Gastrocnemius medialis (tissue), 4 donors: ENCODE measurements around the gene ALX4. TPM values are rescaled to one million over a fixed set of nuclear protein-coding genes. Genes with fewer than 3 reads are reported as not detected.

Experiments
- ATAC-seq, 2 donors: fragments of 150-250 bp; one replicate each; pipeline ENCODE4 v1.9.1; 2016
- DNase-seq, 2 donors: peaks; one replicate each; pipeline ENCODE4 v3.0.0-alpha.2; 2019
- H3K27ac ChIP-seq, 4 donors: fragments of 200-600 bp; sonication (generic); 1 replicate in 1 of 4; 2 replicates in 3 of 4; pipeline ENCODE4 v1.5.1; 2016 to 2018; ENCODE audit warnings: mild to moderate bottlenecking in 2 of 4, moderate library complexity in 1 of 4
- H3K27me3 ChIP-seq, 3 donors: fragments of 200-600 bp; sonication (generic) in 2 of 3; 1 replicate in 1 of 3; 2 replicates in 2 of 3; pipeline versions ENCODE4 v1.5.1 to v1.6.0; 2016 to 2019; ENCODE audit warnings: mild to moderate bottlenecking in 1 of 3, moderate library complexity in 1 of 3
- H3K36me3 ChIP-seq, 2 donors: fragments of 200-600 bp; sonication (generic) in 1 of 2; one replicate each; pipeline ENCODE4 v1.5.1; 2017 to 2018
- H3K4me1 ChIP-seq, 2 donors: fragments of 200-600 bp; sonication (generic) in 1 of 2; one replicate each; pipeline ENCODE4 v1.5.1; 2016 to 2017; ENCODE audit warnings: mild to moderate bottlenecking in 2 of 2
- H3K4me3 ChIP-seq, 4 donors: fragments of 200-600 bp; sonication (generic) in 3 of 4; 1 replicate in 1 of 4; 2 replicates in 3 of 4; pipeline ENCODE4 v1.5.1; 2016 to 2019; ENCODE audit warnings: mild to moderate bottlenecking in 2 of 4
- H3K9me3 ChIP-seq, 3 donors: fragments of 200-600 bp; sonication (generic) in 2 of 3; 1 replicate in 1 of 3; 2 replicates in 2 of 3; pipeline ENCODE4 v1.5.1; 2016 to 2019
- CTCF ChIP-seq, 5 experiments: fragments of 450-650 bp in 3 of 5; fragments of 200-600 bp in 2 of 5; sonication (generic) in 2 of 5; IDR thresholded peaks in 4 of 5; conservative IDR thresholded peaks in 1 of 5; 1 replicate in 4 of 5; 2 replicates in 1 of 5; pipeline ENCODE4 v1.5.1; 2016 to 2019; ENCODE audit warnings: antibody characterized with exemption in 5 of 5, mild to moderate bottlenecking in 3 of 5, moderate library complexity in 3 of 5
- POLR2A ChIP-seq, 2 donors: fragments of 450-650 bp; IDR thresholded peaks; one replicate each; pipeline ENCODE4 v1.6.1; 2017; ENCODE audit warnings: antibody characterized with exemption in 2 of 2, mild to moderate bottlenecking in 2 of 2, moderate library complexity in 2 of 2
- in situ Hi-C, 4 donors: fragments of 200-750 bp; cut with MboI; loops; one replicate each; pipeline versions ENCODE4 v1.15.0 to v1.8.0; 2017; ENCODE audit warnings: low sequenced_read_pairs in 4 of 4
- intact Hi-C: fragments of 100-400 bp; cut with DNase I; formaldehyde crosslinking; loops from one replicate; pipeline ENCODE4 v1.15.1; 2023; ENCODE audit warnings: low total_unique reads
- total RNA-seq, 4 donors: library from RNA; depleted of rRNA; stranded (reverse); fragments of >200 nt; gene quantifications; one replicate each; pipeline versions ENCODE4 v1.1.0 to v1.2.3, GENCODE V29; 2016

Gene ALX4
- total RNA-seq, 4 donors from 2014 or later, result 0.07 to 0.12 TPM; not detected in 2

GRCh38 chr11:44213148-44213547 lies 96.8 kb downstream of the ALX4 start:
- in situ Hi-C loops (no loop called here), intact Hi-C loops (no loop called here)
- TF ChIP-seq POLR2A (IDR thresholded peaks at IDR 0.05) (no peak), CTCF (IDR thresholded peaks at IDR 0.05 in 4 of 5, conservative IDR thresholded peaks at IDR 0.05 in 1 of 5) (no peak)

GRCh38 chr11:44212128-44212527 lies 97.8 kb downstream of the ALX4 start:
- H3K4me3 ChIP-seq, result no peak overlapping the region
- DNase-seq, result no peak
- no peak overlapping the region for H3K27ac ChIP-seq
- H3K4me1 ChIP-seq, result no peaks in the 10 kb centered on the region
- ATAC-seq, result no peak
- in situ Hi-C loops, result no loop called here
- TF ChIP-seq CTCF (IDR thresholded peaks at IDR 0.05 in 4 of 5, conservative IDR thresholded peaks at IDR 0.05 in 1 of 5), result no peak
- TF ChIP-seq POLR2A (IDR thresholded peaks at IDR 0.05), result no peak
- no peaks in the 10 kb centered on the region for H3K27me3 ChIP-seq
- no peaks in the 10 kb centered on the region for H3K9me3 ChIP-seq
- H3K36me3 ChIP-seq, result peaks cover 0 to 5% of the 10 kb centered on the region in 2 donors
- intact Hi-C loops, result no loop called here

More at GRCh38 chr11:44213148-44213547, 96.8 kb downstream of the ALX4 start:
- H3K27me3 ChIP-seq, result no peaks in the 10 kb centered on the region
- no peaks in the 10 kb centered on the region for H3K9me3 ChIP-seq
- DNase-seq (no peak), ATAC-seq (no peak)
- H3K4me3 ChIP-seq, result no peak overlapping the region
- no peaks in the 10 kb centered on the region for H3K36me3 ChIP-seq
- peaks cover 0 to 3% of the 10 kb centered on the region in 2 donors for H3K4me1 ChIP-seq
- H3K27ac ChIP-seq, result no peak overlapping the region

Other genes starting within 250 kb of the ALX4 start
- gene ACCS, start 243.9 kb downstream of the ALX4 start, total RNA-seq, result 1 to 10 TPM in 2 of 4 donors, under 1 TPM in 2; 0.58 to 4.0 (median 1.8) TPM
- 10 to 100 TPM; 20.4 to 24.8 (median 23.1) TPM for gene EXT2, start 214.5 kb downstream of the ALX4 start, total RNA-seq